NCI-H187 (cell line): Measurements from ENCODE around the gene FKTN.

Experiments used
- DNase-seq, 2 experiments: peaks; one replicate each; lab custom pipeline; 2025; lab: John Stamatoyannopoulos, UW

FKTN gene

GRCh38 chr9:105632807-105633206 is 74.9 kb downstream of the FKTN start:
- no peak for DNase-seq

DNA sequence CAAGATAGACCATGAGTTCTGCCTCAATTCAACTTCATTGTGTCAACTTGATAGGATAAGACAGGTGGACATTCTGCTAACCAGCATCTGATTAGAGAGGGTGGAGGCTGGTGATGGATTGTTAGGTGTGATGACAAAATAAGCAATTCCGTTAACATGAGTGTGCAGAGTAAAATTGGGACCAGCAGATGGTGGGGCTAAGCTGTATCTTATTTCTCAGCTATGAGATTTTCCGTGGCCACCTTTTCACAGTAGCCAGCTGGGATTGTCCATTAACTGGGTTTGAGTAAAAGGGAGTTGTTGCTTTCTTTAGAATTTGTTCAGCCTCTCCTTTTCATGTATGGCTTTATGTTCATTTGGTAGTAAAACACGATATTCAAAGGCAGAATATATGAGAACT is 75.5 kb downstream of the FKTN start:
- no peak for DNase-seq

DNA sequence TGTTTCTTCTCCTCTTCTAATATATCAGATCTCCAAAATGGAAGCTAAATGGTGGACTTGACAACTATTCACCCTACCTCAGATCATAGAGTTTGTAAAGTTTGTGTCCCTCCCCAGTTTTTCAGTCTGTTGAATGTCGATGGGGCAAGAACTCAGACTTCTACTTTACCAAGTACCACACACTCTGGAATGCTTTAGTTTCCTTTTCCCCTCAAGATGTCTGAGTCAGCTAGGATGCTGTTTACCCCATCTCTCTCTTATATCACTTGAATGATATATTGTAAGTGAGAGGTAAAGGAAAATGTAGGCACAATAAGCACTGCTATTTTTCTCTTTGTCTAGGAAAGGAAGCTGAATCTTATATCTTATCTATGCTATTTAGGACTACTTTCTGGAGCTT is 78.4 kb downstream of the FKTN start:
- no peak for DNase-seq

- DNase-seq = no peak
These were observed 80.0 kb downstream of the FKTN start for GRCh38 chr9:105637787-105638395.

GRCh38 chr9:105639936-105640335 is 82.0 kb downstream of the FKTN start:
- no peak for DNase-seq

- no peak for DNase-seq
These were observed 85.9 kb downstream of the FKTN start for GRCh38 chr9:105643795-105644194.

- DNase-seq = no peak
These were observed 89.1 kb downstream of the FKTN start for GRCh38 chr9:105646879-105647594.

GRCh38 chr9:105647595-105648349 is 89.8 kb downstream of the FKTN start:
- no peak for DNase-seq

GRCh38 chr9:105651806-105652205 is 93.9 kb downstream of the FKTN start:
- no peak for DNase-seq

DNA sequence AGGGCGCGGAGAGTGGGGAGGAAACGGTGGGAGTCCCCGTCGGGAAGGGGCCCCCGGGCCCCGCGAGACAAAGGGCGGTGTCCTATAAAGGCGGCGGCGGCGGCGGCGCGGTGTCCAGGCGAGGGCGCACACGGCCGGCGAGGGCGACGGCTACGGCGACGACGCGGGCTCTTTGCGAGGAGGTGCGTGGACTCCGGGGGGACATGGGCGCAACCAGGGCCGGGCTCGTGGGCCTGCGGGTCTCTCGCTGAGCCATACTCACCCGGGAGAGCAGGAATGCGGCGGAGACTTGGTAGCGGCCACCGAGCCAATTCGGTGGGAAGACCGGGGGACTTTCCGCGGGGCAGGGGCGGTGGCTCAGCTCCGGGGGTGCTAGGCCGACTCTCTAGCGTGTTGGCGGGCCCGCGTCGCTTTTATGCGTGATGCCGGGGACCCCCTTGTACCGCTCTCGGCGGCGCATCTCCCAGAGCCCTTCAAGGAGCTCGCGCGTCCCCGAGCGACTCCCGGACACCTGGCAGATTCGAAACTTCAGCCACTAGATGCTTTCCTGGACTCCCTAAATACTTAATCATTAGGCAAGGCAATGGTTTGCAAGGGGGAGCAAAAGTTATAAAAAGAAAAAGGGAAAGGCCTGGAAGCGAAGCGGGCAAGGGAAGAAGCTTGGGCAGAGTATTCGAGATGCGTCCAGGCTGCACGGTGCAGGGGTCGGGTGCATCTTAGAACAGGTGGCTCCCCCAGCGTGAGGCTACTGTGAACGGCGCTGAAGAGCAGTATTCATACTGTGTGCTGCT is 98.4 kb downstream of the FKTN start:
- no peak for DNase-seq

- DNase-seq = no peak
These were observed 100.4 kb downstream of the FKTN start for GRCh38 chr9:105658351-105658750.

DNA sequence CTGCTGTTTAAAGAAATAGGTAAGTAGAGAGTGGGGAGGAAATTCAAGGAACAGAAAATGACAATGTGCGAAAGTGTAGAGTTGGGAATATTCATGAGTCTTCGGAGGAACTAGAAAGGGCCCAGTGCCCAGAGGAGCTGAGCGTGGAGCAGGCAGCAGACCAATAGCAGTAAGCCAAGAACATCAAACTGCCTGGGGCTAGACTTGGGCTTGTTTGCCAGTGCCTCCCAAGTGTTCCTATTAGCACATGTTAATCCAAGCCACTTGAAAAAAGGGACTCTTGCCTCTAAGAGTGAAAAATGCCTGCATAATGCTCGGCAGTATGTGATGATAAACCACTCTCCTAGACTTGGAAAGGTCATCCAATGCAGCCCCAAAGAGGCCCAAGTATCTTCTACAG is 103.1 kb downstream of the FKTN start:
- DNase-seq = no peak

DNA sequence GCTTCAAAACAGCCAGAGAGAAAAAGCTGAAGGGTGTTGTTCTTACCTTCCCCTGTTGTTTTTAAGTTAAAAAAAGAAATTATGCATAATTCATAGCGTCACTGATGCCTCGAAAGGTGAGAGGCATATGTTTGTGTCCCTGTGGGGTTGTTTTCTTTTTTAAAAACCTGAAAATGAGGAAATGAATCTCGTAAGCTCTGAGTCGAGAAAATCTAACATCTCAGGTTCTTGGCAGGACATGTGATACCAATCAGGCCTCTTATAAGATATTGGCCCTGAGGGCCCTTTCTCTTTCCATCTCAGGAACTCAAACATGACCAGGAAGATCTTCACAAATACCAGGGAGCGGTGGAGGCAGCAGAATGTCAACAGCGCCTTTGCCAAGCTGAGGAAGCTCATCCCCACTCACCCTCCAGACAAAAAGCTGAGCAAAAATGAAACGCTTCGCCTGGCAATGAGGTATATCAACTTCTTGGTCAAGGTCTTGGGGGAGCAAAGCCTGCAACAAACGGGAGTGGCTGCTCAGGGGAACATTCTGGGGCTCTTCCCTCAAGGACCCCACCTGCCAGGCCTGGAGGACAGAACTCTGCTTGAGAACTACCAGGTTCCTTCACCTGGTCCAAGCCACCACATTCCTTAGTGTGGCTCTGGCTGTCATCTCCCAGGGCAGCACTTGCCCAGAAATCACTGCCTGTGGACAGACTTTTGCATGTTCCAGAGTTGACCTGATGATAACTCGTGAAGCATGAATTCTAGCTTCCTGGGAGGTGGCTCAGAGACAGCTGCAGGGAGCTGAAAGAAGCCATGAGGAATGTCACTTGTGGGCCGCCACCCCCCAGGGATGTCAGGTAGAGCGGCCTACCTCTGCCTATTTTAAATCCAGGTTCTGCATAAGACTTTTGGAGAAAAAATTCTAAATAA is 104.5 kb downstream of the FKTN start, which contains the start of gene TAL2:
TSS of gene TAL2 (plus strand) at position 274 of the 921 bp plus-strand sequence. CDS start at position 314, 40 bp downstream.
- no peak for DNase-seq

- DNase-seq = no peak
These were observed 106.0 kb downstream of the FKTN start for GRCh38 chr9:105663914-105664313.

DNA sequence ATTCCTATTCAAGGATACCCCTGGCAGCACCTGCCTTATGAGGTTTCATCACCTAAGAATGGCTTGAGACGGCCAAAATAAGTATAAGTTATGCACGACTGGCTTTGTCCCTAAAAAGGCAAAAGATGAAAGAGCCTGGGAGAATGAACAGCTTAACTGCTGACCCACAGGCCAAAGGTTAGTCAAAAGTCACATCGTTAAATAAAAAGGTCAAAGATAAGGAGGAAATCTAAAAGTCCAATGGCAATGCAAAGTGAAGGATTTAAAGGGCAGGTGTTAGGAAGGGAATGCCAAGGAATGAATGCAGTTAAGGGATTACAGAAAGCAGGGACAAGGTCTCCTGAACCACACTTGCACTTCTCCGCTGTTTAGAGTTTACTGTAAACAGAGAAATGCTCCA is 109.9 kb downstream of the FKTN start:
- DNase-seq = no peak

- DNase-seq = no peak
These were observed 112.4 kb downstream of the FKTN start for GRCh38 chr9:105670315-105670714.

DNA sequence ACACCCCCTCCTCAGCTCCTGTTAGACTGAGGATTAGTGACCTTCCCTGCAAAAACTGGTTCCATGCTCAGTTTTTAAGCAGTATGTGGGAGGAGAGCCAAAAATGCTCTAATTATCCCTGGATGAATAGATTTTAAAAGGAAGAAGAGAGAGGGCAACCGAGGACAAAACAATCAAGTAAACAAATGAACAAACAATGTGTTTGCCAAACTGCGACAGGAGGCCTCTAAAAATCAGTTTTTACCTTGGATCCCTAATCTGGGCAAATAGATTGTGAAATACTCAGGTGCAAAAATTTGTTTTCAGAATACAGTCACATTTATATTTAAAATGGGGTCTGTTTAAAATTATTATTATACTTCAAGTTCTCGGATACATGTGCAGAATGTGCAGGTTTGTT is 112.8 kb downstream of the FKTN start:
- no peak for DNase-seq

GRCh38 chr9:105672711-105673234 is 114.8 kb downstream of the FKTN start:
- DNase-seq = no peak

GRCh38 chr9:105673850-105674387 is 116.0 kb downstream of the FKTN start:
- no peak for DNase-seq

DNA sequence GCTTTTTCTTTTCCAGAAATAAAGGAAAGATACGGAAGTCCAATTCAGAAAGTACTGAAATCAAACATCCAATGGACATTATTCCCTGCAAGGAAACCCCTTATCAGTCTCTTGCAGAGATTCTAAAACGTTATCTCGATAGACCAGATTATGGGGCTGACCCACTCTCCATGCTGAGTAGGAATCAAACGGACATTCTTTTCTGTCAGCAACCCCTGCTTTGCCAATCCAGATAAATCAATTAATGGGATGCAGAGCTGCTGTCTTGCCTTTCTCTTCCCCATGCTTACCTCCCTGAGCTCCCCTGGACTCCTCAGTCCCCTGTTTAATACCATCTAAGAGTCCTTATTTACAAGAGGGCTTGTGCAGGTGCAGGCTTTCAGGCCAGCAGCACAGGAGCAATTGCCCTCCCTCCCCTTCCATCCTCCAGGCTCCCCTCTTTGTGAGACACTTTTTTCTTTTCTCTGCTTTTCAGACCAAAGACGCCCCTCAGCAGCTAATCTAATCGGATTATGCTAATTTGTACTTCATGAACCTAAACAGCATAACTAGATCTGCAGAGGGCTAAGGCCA is 118.5 kb downstream of the FKTN start:
- DNase-seq = no peak
